NOMO-1 treated with DMSO at 0.1 percent for 48 hours (cell line): ENCODE data around the gene PAK1IP1.
A peak's percentile ranks its signal among the peaks of the same experiment; 100 is the strongest.
"Not testable (repeated sequence)": the region's sequence is repeated elsewhere in the genome, so short reads cannot be mapped to it uniquely, and the experiment has no call there.

Experiments used
- DNase-seq: peaks from one replicate; lab custom pipeline; 2025; ENCODE audit not compliant: unreplicated experiment; lab: John Stamatoyannopoulos, UW

Gene PAK1IP1

GRCh38 chr6:10740061-10740460, 45.3 kb downstream of the PAK1IP1 start:
- no peak for DNase-seq

- DNase-seq, result not testable (repeated sequence)
These were observed 46.9 kb downstream of the PAK1IP1 start for GRCh38 chr6:10741643-10742042.

- DNase-seq, result no peak
These were observed 47.5 kb downstream of the PAK1IP1 start for GRCh38 chr6:10742251-10742650.

GRCh38 chr6:10743515-10743914, 48.7 kb downstream of the PAK1IP1 start:
- no peak for DNase-seq

- no peak for DNase-seq
These were observed 50.3 kb downstream of the PAK1IP1 start for GRCh38 chr6:10745116-10745515.

- DNase-seq, result no peak
These were observed 52.1 kb downstream of the PAK1IP1 start for GRCh38 chr6:10746915-10747250.

GRCh38 chr6:10747251-10747972, 52.6 kb downstream of the PAK1IP1 start, which contains the start of gene TMEM14B:
Gene TMEM14B, plus strand, starts transcription at chr6:10747805. Its CDS starts 1,441 bp downstream, at chr6:10749246.
- DNase-seq, result peak; percentile 97

GRCh38 chr6:10749734-10750133, 55.0 kb downstream of the PAK1IP1 start:
- DNase-seq, result no peak

- not testable (repeated sequence) for DNase-seq
These were observed 55.8 kb downstream of the PAK1IP1 start for GRCh38 chr6:10750568-10750967.

- DNase-seq, result not testable (repeated sequence)
These were observed 57.0 kb downstream of the PAK1IP1 start for GRCh38 chr6:10751757-10752156.

GRCh38 chr6:10756085-10756484, 61.3 kb downstream of the PAK1IP1 start:
- no peak for DNase-seq
